Type B pancreatic cell (in vitro differentiated cells): Measurements from ENCODE around the gene UBASH3B. TPM values are rescaled to one million over a fixed set of nuclear protein-coding genes. Genes with fewer than 3 reads are reported as not detected.

ENCODE experiments used
- DNase-seq: peaks from one replicate; pipeline ENCODE4 v3.0.0; 2021; ENCODE audit warnings: mixed read lengths; ENCODE audit not compliant: unreplicated experiment; ENCODE audit errors: extremely low spot score
- H3K27ac Mint-ChIP-seq: 2 replicates; pipeline ENCODE4 v1.8.0; 2021; ENCODE audit warnings: mild to moderate bottlenecking, mixed read lengths
- H3K27me3 Mint-ChIP-seq: 2 replicates; pipeline ENCODE4 v1.8.0; 2021; ENCODE audit warnings: mixed read lengths
- H3K36me3 Mint-ChIP-seq: 2 replicates; pipeline ENCODE4 v1.8.0; 2021; ENCODE audit warnings: mixed read lengths
- H3K4me1 Mint-ChIP-seq: one replicate; pipeline ENCODE4 v1.8.0; 2021; ENCODE audit warnings: mixed read lengths; ENCODE audit not compliant: unreplicated experiment
- H3K4me3 Mint-ChIP-seq: 2 replicates; pipeline ENCODE4 v1.8.0; 2021; ENCODE audit warnings: mild to moderate bottlenecking, mixed read lengths
- H3K9me3 Mint-ChIP-seq: 2 replicates; pipeline ENCODE4 v1.8.0; 2021; ENCODE audit warnings: mixed read lengths
- CTCF ChIP-seq: fragments of 200-600 bp; sonication (generic); conservative IDR thresholded peaks from 2 replicates; pipeline ENCODE4 v1.5.0; 2021; ENCODE audit warnings: antibody characterized with exemption, mild to moderate bottlenecking
- total RNA-seq: library from RNA; stranded (reverse); gene quantifications from 2 replicates; pipeline ENCODE4 v1.2.1, GENCODE V29; 2021; ENCODE audit warnings: low replicate concordance

Gene UBASH3B
- total RNA-seq, 1 donor from 2014 or later: 8.6 TPM

- DNase-seq: no peak
- Mint-ChIP-seq H3K27me3 (no peaks in the 10 kb centered on the region), H3K4me3 (no peak overlapping the region), H3K4me1 (peaks cover 15% of the 10 kb centered on the region), H3K27ac (no peak overlapping the region), H3K36me3 (no peaks in the 10 kb centered on the region), H3K9me3 (no peaks in the 10 kb centered on the region)
- no peak for TF ChIP-seq CTCF
Observed at GRCh38 chr11:122832721-122833470, 177.4 kb downstream of the UBASH3B start.

- DNase-seq: no peak
- Mint-ChIP-seq H3K27ac (no peak overlapping the region), H3K27me3 (no peaks in the 10 kb centered on the region), H3K36me3 (no peaks in the 10 kb centered on the region), H3K4me1 (peaks cover 15% of the 10 kb centered on the region), H3K4me3 (no peak overlapping the region), H3K9me3 (no peaks in the 10 kb centered on the region)
- TF ChIP-seq CTCF: no peak
Observed at GRCh38 chr11:122833846-122834464, 178.4 kb downstream of the UBASH3B start.

GRCh38 chr11:122836916-122837315 lies 181.4 kb downstream of the UBASH3B start:
- Mint-ChIP-seq H3K27me3 (no peaks in the 10 kb centered on the region), H3K9me3 (peaks cover 4% of the 10 kb centered on the region), H3K4me1 (peaks cover 11% of the 10 kb centered on the region), H3K27ac (no peak overlapping the region), H3K4me3 (no peak overlapping the region), H3K36me3 (no peaks in the 10 kb centered on the region)
- no peak for TF ChIP-seq CTCF
- DNase-seq: no peak

GRCh38 chr11:122837528-122838346 lies 182.2 kb downstream of the UBASH3B start:
- Mint-ChIP-seq H3K4me3 (no peak overlapping the region), H3K36me3 (no peaks in the 10 kb centered on the region)

More at GRCh38 chr11:122837528-122838346, 182.2 kb downstream of the UBASH3B start:
- DNase-seq: no peak
- Mint-ChIP-seq H3K4me1 (peaks cover 6% of the 10 kb centered on the region), H3K27me3 (no peaks in the 10 kb centered on the region), H3K9me3 (peaks cover 5% of the 10 kb centered on the region), H3K27ac (no peak overlapping the region)
- TF ChIP-seq CTCF: no peak
